ENCODE results near the gene SMARCC1. TPM values are rescaled to one million over a fixed set of nuclear protein-coding genes. Genes with fewer than 3 reads are reported as not detected.

The SMARCC1 gene
- total RNA-seq, 1 experiment from 2014 or later: 249 TPM

DNA sequence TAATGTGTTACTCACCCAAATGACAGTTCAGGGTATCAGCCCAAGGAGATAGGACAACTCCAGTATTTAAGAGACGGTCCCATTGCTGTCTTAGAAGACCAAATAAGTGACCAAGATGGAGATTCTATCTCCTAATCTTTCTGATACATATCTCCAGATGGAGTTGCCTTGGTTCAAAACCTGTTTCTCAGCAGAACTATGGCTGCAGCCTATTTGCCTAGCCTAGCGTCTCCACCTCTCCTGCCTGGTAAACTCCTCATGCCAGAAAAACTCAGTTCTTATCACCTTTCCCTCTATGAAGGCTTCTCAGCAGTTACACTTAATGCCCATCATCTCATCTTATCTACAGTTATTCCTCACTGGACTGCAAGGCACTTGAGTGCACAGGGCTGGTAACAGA is 201.8 kb downstream of the SMARCC1 start (continued):
- TF ChIP-seq, protein P1, sequence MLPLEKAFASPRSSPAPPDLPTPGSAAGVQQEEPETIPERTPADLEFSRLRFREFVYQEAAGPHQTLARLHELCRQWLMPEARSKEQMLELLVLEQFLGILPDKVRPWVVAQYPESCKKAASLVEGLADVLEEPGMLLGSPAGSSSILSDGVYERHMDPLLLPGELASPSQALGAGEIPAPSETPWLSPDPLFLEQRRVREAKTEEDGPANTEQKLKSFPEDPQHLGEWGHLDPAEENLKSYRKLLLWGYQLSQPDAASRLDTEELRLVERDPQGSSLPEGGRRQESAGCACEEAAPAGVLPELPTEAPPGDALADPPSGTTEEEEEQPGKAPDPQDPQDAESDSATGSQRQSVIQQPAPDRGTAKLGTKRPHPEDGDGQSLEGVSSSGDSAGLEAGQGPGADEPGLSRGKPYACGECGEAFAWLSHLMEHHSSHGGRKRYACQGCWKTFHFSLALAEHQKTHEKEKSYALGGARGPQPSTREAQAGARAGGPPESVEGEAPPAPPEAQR (CRISPR knock-in tag; IDR thresholded peaks at IDR 0.05): no peak
- TF ChIP-seq, protein P2, sequence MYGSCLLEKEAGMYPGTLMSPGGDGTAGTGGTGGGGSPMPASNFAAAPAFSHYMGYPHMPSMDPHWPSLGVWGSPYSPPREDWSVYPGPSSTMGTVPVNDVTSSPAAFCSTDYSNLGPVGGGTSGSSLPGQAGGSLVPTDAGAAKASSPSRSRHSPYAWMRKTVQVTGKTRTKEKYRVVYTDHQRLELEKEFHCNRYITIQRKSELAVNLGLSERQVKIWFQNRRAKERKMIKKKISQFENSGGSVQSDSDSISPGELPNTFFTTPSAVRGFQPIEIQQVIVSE (CRISPR knock-in tag; IDR thresholded peaks at IDR 0.05; ENCODE audit: borderline replicate concordance): no peak
- TF ChIP-seq, protein P3, sequence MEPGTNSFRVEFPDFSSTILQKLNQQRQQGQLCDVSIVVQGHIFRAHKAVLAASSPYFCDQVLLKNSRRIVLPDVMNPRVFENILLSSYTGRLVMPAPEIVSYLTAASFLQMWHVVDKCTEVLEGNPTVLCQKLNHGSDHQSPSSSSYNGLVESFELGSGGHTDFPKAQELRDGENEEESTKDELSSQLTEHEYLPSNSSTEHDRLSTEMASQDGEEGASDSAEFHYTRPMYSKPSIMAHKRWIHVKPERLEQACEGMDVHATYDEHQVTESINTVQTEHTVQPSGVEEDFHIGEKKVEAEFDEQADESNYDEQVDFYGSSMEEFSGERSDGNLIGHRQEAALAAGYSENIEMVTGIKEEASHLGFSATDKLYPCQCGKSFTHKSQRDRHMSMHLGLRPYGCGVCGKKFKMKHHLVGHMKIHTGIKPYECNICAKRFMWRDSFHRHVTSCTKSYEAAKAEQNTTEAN (CRISPR knock-in tag; IDR thresholded peaks at IDR 0.05): no peak
- TF ChIP-seq GTF2I (CRISPR knock-in tag; conservative IDR thresholded peaks at IDR 0.05) (no peak), NFATC4 (CRISPR knock-in tag; IDR thresholded peaks at IDR 0.05) (no peak), GRHL2 (CRISPR knock-in tag; IDR thresholded peaks at IDR 0.05; ENCODE audit: insufficient replicate concordance, severe bottlenecking) (no peak), ELF4 (CRISPR knock-in tag; IDR thresholded peaks at IDR 0.05; ENCODE audit: low read depth) (no peak), ZNF396 (CRISPR knock-in tag; IDR thresholded peaks at IDR 0.05; ENCODE audit: borderline replicate concordance) (no peak), NFE2L1 (CRISPR knock-in tag; IDR thresholded peaks at IDR 0.05) (no peak)

DNA sequence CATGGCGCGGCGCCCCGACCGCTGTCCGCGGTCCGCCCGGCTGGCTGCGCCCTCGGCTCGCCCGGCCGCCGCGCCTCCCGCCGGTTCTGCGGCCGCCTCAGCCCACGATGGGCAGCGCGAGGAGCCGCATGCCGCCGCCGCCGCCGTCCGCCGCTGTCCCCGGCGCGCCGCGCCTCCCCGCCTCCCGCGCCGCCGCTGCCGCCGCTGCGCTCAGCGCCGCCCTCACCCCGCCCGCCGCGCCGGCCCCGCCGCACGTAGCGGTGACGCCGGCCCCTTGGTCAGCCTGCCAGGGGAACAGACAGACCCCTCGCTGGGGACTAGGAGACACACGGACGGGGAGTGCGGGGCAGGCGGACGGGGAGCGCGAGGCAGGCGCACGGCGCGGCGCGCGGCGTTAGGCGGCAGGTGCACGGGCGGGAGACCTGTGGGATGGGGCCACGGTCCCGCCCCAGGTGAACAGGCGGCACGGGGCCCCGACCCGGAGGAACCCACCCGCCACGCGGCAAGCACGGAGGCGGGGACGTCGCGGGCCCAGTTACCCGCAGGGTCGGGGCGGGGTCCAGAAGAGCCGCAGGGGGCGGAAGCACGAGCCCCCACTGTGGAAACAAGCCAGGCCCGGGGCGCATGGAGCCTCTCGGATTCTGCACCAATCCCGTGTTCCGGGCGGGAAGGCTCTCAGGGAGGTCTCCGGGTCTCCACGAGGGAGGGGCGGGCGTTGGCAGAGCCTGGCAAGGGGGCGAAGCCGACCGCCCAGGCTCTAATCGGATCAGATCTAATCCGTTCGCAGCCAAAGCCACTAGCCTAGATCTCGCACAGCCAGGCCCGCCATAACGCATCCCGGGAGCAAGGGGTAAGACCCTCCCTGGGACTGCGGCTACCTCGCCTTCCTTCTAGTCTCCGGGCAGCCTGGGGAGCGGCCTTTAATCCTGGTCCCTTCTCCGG is 202.7 kb downstream of the SMARCC1 start, which contains the start of gene CSPG5:
CSPG5 (minus strand) TSS at position 175 of the 942 bp plus-strand sequence; CDS start at position 3, 172 bp downstream.
- no peaks in the 10 kb centered on the region for H3K9me3 Mint-ChIP-seq
- H3K36me3 Mint-ChIP-seq: no peaks in the 10 kb centered on the region
- ATAC-seq (peak; percentile 15), DNase-seq (ENCODE audit: low spot score) (peak; percentile 44)
- H3K4me1 Mint-ChIP-seq: peaks cover 10% of the 10 kb centered on the region
- peaks cover 59% of the 10 kb centered on the region for H3K27me3 Mint-ChIP-seq (ENCODE audit: low read depth)
- no peak within 1 kb of the TSS for H3K27ac Mint-ChIP-seq
- ChIA-PET POLR2A (interaction anchor here (1.1 kb wide), 1 partner anchor 57 kb away, joined by 4 read pairs; no protein-coding TSS in a partner anchor), CTCF (interaction anchor here (1.0 to 2.4 kb wide), 4 partner anchors 10 to 572 kb away, joined by 4 to 8 read pairs (median 5); no protein-coding TSS in a partner anchor)
- peak within 1 kb of the TSS; percentile 48 for H3K4me3 Mint-ChIP-seq
- TF ChIP-seq, protein P4, sequence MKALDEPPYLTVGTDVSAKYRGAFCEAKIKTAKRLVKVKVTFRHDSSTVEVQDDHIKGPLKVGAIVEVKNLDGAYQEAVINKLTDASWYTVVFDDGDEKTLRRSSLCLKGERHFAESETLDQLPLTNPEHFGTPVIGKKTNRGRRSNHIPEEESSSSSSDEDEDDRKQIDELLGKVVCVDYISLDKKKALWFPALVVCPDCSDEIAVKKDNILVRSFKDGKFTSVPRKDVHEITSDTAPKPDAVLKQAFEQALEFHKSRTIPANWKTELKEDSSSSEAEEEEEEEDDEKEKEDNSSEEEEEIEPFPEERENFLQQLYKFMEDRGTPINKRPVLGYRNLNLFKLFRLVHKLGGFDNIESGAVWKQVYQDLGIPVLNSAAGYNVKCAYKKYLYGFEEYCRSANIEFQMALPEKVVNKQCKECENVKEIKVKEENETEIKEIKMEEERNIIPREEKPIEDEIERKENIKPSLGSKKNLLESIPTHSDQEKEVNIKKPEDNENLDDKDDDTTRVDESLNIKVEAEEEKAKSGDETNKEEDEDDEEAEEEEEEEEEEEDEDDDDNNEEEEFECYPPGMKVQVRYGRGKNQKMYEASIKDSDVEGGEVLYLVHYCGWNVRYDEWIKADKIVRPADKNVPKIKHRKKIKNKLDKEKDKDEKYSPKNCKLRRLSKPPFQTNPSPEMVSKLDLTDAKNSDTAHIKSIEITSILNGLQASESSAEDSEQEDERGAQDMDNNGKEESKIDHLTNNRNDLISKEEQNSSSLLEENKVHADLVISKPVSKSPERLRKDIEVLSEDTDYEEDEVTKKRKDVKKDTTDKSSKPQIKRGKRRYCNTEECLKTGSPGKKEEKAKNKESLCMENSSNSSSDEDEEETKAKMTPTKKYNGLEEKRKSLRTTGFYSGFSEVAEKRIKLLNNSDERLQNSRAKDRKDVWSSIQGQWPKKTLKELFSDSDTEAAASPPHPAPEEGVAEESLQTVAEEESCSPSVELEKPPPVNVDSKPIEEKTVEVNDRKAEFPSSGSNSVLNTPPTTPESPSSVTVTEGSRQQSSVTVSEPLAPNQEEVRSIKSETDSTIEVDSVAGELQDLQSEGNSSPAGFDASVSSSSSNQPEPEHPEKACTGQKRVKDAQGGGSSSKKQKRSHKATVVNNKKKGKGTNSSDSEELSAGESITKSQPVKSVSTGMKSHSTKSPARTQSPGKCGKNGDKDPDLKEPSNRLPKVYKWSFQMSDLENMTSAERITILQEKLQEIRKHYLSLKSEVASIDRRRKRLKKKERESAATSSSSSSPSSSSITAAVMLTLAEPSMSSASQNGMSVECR (CRISPR knock-in tag; IDR thresholded peaks at IDR 0.05; ENCODE audit: borderline replicate concordance): peak; percentile 61; the same call in 1 of the 2 replicates
- TF ChIP-seq, protein P5, sequence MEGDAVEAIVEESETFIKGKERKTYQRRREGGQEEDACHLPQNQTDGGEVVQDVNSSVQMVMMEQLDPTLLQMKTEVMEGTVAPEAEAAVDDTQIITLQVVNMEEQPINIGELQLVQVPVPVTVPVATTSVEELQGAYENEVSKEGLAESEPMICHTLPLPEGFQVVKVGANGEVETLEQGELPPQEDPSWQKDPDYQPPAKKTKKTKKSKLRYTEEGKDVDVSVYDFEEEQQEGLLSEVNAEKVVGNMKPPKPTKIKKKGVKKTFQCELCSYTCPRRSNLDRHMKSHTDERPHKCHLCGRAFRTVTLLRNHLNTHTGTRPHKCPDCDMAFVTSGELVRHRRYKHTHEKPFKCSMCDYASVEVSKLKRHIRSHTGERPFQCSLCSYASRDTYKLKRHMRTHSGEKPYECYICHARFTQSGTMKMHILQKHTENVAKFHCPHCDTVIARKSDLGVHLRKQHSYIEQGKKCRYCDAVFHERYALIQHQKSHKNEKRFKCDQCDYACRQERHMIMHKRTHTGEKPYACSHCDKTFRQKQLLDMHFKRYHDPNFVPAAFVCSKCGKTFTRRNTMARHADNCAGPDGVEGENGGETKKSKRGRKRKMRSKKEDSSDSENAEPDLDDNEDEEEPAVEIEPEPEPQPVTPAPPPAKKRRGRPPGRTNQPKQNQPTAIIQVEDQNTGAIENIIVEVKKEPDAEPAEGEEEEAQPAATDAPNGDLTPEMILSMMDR (IDR thresholded peaks at IDR 0.05): no peak
- TF ChIP-seq ZNF416 (CRISPR knock-in tag; IDR thresholded peaks at IDR 0.05) (no peak), RORB (CRISPR knock-in tag; IDR thresholded peaks at IDR 0.05) (no peak), JUN (CRISPR knock-in tag; IDR thresholded peaks at IDR 0.05) (peak; percentile 79), HMGA2 (CRISPR knock-in tag; IDR thresholded peaks at IDR 0.05) (no peak), KAT7 (CRISPR knock-in tag; IDR thresholded peaks at IDR 0.05; ENCODE audit: borderline replicate concordance) (no peak), FOXK1 (CRISPR knock-in tag; IDR thresholded peaks at IDR 0.05) (peak; percentile 31), GRHL2 (CRISPR knock-in tag; IDR thresholded peaks at IDR 0.05; ENCODE audit: insufficient replicate concordance, severe bottlenecking) (no peak), ZNF423 (CRISPR knock-in tag; IDR thresholded peaks at IDR 0.05) (peak; percentile 71), SOX15 (CRISPR knock-in tag; IDR thresholded peaks at IDR 0.05) (no peak), JAZF1 (CRISPR knock-in tag; IDR thresholded peaks at IDR 0.05) (no peak)
- TF ChIP-seq, protein P6, sequence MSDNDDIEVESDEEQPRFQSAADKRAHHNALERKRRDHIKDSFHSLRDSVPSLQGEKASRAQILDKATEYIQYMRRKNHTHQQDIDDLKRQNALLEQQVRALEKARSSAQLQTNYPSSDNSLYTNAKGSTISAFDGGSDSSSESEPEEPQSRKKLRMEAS (CRISPR knock-in tag; IDR thresholded peaks at IDR 0.05): peak; percentile 78
- TF ChIP-seq, protein P7, sequence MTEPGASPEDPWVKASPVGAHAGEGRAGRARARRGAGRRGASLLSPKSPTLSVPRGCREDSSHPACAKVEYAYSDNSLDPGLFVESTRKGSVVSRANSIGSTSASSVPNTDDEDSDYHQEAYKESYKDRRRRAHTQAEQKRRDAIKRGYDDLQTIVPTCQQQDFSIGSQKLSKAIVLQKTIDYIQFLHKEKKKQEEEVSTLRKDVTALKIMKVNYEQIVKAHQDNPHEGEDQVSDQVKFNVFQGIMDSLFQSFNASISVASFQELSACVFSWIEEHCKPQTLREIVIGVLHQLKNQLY (CRISPR knock-in tag; IDR thresholded peaks at IDR 0.05): no peak
- TF ChIP-seq, protein P8, sequence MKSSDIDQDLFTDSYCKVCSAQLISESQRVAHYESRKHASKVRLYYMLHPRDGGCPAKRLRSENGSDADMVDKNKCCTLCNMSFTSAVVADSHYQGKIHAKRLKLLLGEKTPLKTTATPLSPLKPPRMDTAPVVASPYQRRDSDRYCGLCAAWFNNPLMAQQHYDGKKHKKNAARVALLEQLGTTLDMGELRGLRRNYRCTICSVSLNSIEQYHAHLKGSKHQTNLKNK (CRISPR knock-in tag; IDR thresholded peaks at IDR 0.05): no peak
- TF ChIP-seq, protein P9, sequence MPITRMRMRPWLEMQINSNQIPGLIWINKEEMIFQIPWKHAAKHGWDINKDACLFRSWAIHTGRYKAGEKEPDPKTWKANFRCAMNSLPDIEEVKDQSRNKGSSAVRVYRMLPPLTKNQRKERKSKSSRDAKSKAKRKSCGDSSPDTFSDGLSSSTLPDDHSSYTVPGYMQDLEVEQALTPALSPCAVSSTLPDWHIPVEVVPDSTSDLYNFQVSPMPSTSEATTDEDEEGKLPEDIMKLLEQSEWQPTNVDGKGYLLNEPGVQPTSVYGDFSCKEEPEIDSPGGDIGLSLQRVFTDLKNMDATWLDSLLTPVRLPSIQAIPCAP (CRISPR knock-in tag; IDR thresholded peaks at IDR 0.05): no peak
